DMS114 treated with DMSO at 0.1 percent for 48 hours (cell line): ENCODE measurements around the gene SNRPB2.

Source experiments
- DNase-seq: peaks from one replicate; lab custom pipeline; 2025; ENCODE audit not compliant: unreplicated experiment; lab: John Stamatoyannopoulos, UW

Gene SNRPB2

GRCh38 chr20:16785226-16785625 lies 55.4 kb downstream of the SNRPB2 start:
- DNase-seq, result no peak
